Measurements from ENCODE around the gene MCOLN1. TPM values are rescaled to one million over a fixed set of nuclear protein-coding genes. Genes with fewer than 3 reads are reported as not detected.

Gene MCOLN1
- total and polyA plus RNA-seq, 2 donors (not counting 3 experiments of a cell fraction or from before 2014, with no cell fraction given): 23.0 to 60.9 TPM

GRCh38 chr19:7476777-7477494, 45.5 kb upstream of the MCOLN1 start:
- CTCF ChIA-PET: interaction anchor here (1.0 kb wide), 1 partner anchor 21 kb away, joined by 4 read pairs; a partner anchor contains a TSS
- intact Hi-C loops (cut with micrococcal nuclease): no loop called here
- no peak overlapping the region for H3K4me3 ChIP-seq (replicated peaks in 1 of 3; ENCODE audit: insufficient read depth in 1 of 3, low read depth in 1 of 3, low read length in 3 of 3)
- no peaks in the 10 kb centered on the region for H3K9me1 ChIP-seq (replicated peaks; ENCODE audit: control insufficient read depth, extremely low read depth, insufficient read depth, low read length)
- H3K36me3 ChIP-seq (ENCODE audit: control insufficient read depth in 2 of 2, extremely low read depth in 1 of 2, insufficient read depth in 2 of 2, low read length in 2 of 2): no peaks in the 10 kb centered on the region
- FAIRE-seq: no peak
- dilution Hi-C loops (cut with MboI; ENCODE audit: extremely low pct_ligation_motif_present, low sequenced_read_pairs): no loop called here
- no peaks in the 10 kb centered on the region for H3K27me3 ChIP-seq (ENCODE audit: control insufficient read depth in 2 of 2, insufficient read depth in 2 of 2, low read length in 2 of 2)
- no peaks in the 10 kb centered on the region for H3K79me2 ChIP-seq (ENCODE audit: control insufficient read depth, insufficient read depth, low read length)
- POLR2A ChIA-PET: no interaction called here
- H3K9ac ChIP-seq (replicated peaks; ENCODE audit: extremely low read depth, insufficient read depth, low read length): no peak overlapping the region
- no peak overlapping the region for H3K27ac ChIP-seq (ENCODE audit: insufficient read depth, low read depth, low read length)
- H2AFZ ChIP-seq (ENCODE audit: low read depth, low read length): no peak overlapping the region
- no peak for DNase-seq (ENCODE audit: low read depth, low spot score)
- no peaks in the 10 kb centered on the region for H3K4me1 ChIP-seq (ENCODE audit: control insufficient read depth, extremely low read depth, insufficient read depth, low read length)
- H3K4me2 ChIP-seq (ENCODE audit: insufficient read depth, low read length): no peak overlapping the region
- no peaks in the 10 kb centered on the region for H4K20me1 ChIP-seq (replicated peaks; ENCODE audit: control insufficient read depth, extremely low read depth, insufficient read depth, low read length)
- no TSS peak for BruUV-seq (replicated peaks)
- no peaks in the 10 kb centered on the region for H3K9me3 ChIP-seq (replicated peaks; ENCODE audit: control insufficient read depth, insufficient read depth, low read length)
- no peak for TF ChIP-seq MYC (IDR thresholded peaks at IDR 0.05; ENCODE audit: low read depth, low read length)
- no peak for TF ChIP-seq POLR2A (IDR thresholded peaks at IDR 0.05; ENCODE audit: low read depth, low read length)
- TF ChIP-seq JUN (IDR thresholded peaks at IDR 0.05; ENCODE audit: borderline replicate concordance, insufficient read depth, insufficient read length, low read depth): no peak
- TF ChIP-seq MAX (IDR thresholded peaks at IDR 0.05; ENCODE audit: insufficient read depth, insufficient read length): no peak
- no peak for TF ChIP-seq EZH2 (IDR thresholded peaks at IDR 0.05; ENCODE audit: borderline replicate concordance, low read depth, low read length, severe bottlenecking)
- TF ChIP-seq GATA2 (IDR thresholded peaks at IDR 0.05; ENCODE audit: insufficient read depth, insufficient read length, low read depth, low read length): no peak
- no peak for TF ChIP-seq CTCF (IDR thresholded peaks at IDR 0.05; ENCODE audit: extremely low read depth in 1 of 2, insufficient read depth in 1 of 2, low read depth in 1 of 2, low read length in 2 of 2)
- no peak for TF ChIP-seq FOS (IDR thresholded peaks at IDR 0.05; ENCODE audit: borderline replicate concordance, insufficient read depth, low read length)
- TF ChIP-seq POLR2AphosphoS5 (IDR thresholded peaks at IDR 0.05; ENCODE audit: insufficient read depth, low read depth, low read length): no peak
